HG02678 (cell line): ENCODE measurements around the gene MOV10L1.

Experiments
- ATAC-seq: cut with Tn5 transposase; IDR thresholded peaks from one replicate; pipeline ENCODE4 v1.9.1; 2021; ENCODE audit warnings: mild to moderate bottlenecking, moderate library complexity; ENCODE audit not compliant: unreplicated experiment

The MOV10L1 gene

GRCh38 chr22:50058906-50059880 is 30.6 kb upstream of the MOV10L1 start:
- ATAC-seq, result no peak

GRCh38 chr22:50059881-50060262 is 29.9 kb upstream of the MOV10L1 start:
- no peak for ATAC-seq

DNA sequence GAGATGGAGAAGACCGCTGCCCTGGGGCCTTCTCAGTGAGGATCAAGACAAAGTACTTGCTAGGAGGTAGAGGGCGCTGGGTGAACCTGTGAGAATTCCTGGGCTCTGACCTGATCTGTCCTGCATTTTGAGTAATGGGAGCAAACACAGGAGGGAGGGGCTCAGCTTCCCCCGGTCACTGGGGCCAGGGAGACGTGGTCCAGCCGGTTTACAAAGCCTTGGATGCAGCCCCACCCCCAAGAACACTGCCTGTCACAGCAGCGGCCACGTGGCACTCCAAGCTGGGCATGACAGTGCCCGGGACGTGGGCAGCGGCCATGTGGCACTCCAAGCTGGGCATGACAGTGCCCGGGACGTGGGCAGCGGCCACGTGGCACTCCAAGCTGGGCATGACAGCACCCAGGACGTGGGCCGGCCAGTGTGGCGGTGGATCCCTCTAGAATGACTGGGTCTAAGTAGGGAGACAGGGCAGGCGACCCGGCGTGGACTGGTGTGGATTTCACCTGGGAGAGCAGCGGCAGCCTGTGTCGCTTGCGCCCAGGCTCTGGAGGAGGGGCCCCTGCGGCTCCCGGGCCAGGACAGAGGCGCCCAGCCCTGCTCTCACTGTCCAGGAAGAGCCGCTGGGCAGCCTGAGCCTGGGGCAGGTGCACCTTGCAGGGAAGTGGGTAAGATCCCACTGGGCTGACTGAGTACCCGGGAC is 29.2 kb upstream of the MOV10L1 start:
- no peak for ATAC-seq

DNA sequence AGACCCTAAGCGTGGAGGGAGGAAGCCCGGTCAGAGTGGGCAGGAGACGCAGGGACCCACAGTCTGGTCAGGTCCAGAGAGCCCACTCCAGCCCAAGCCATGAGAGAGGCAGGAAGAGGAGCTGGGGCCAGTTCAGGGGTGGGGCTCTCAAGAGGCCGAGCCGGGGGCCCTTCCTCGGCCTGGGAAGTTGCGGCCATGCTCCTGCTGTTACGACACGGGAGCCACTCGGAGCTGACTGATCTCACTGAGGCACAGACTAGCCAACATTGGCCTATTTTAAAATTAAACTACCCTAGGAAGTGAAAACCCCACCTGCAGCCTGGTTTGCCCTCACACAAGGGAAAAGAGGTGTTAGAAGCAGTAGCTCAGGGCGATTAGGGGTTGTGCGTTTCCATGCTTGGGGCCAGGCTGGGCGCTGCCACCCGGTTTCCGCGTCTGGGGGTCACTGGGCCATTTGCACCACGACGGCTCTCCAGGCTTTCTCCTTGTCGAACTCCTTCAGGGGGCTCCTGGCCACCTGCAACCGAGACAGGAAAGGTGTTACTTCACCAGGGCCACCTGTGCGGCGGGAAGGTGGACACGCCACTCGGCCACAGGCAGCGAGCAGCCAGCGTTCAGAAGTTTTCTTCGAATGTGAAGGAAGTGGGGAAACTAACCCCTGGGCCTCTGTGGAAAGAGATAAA is 28.5 kb upstream of the MOV10L1 start:
- ATAC-seq, result no peak

DNA sequence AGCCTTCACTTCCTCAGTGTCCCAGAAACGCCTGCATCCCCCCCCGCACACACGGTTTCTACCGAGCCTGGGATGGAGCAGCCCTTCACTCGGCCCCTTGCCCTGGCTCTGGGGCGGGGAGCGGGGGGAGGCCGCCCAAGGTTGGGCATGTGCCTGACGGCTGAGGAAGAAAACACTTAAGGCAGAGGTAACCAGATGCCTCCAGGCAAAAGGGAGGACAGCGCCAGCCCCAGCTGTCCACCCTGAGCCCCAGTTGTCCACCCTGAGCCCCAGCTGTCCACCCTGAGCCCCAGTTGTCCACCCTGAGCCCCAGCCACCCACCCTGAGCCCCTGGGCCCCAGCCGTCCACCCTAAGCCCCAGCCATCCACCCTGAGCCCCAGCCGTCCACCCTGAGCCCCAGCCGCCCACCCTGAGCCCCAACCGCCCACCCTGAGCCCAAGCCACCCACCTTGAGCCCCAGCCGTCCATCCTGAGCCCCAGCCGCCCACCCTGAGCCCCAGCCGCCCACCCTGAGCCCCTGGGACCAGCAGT is 27.9 kb upstream of the MOV10L1 start:
- no peak for ATAC-seq

DNA sequence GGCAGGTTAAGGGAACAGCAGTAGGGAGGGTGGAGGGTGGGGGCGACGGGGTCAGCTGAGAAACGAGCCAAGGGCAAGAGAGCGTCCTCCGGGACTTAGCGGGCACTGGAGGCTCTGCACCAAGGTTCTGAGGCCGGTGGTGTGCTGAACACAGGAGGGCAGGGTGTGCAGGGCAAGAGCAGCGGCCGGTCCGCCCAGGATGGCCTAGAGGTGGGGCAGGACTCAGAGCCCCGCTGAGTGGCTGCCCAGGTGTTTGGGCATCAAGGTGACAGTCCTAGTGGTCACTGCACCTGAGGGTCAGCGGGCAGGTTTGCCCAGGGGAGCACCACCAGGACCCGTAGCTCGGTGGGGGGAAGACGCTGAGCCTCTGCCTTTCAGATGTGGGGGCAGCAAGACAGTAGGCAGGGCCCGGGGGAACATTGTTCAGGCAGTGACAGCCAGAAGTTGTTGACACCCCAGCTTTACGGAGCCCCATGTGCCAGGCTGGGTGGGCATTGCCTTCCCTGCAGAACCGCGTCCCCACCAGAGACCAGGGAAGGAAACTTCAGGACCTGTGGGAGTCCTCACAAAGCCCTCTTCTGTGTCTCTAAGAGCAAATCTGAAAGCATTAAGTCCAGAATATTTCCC is 27.2 kb upstream of the MOV10L1 start:
- no peak for ATAC-seq

- no peak for ATAC-seq
Measured at GRCh38 chr22:50063589-50064393, 26.0 kb upstream of the MOV10L1 start.

DNA sequence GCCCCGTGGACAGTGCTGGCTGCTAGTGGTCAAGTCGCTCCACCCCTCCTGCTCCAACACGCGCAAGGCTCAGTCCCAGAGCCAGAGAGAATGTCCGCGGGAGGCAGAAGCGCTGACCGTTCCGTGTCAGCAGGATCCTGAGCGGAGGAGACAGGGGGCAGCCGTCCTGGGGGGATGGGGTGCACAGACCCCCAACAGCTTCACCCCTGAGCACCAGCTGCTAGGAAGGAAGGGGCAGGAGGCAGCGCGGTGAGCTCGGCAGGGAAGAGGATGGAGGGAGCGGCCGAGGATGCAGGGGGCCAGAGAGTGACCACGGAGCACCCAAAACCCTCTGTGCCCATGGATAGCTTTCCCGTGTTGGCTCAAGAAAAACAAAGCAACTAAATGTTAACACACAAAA is 25.4 kb upstream of the MOV10L1 start:
- ATAC-seq, result no peak

DNA sequence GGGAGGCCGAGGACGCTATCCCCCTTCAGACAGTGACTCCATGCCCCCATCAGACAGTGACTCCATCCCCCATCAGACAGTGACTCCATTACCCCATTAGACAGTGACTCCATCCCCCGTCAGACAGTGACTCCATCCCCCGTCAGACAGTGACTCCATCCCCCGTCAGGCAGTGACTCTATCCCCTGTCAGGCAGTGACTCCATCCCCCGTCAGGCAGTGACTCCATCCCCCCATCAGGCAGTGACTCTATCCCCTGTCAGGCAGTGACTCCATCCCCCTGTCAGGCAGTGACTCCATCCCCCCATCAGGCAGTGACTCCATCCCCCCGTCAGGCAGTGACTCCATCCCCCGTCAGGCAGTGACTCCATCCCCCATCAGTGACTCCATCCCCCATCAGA is 22.6 kb upstream of the MOV10L1 start:
- ATAC-seq, result no peak

- ATAC-seq, result no peak
Measured at GRCh38 chr22:50068096-50068495, 21.7 kb upstream of the MOV10L1 start.

GRCh38 chr22:50070366-50070765 is 19.4 kb upstream of the MOV10L1 start:
- no peak for ATAC-seq

GRCh38 chr22:50071432-50072166 is 18.2 kb upstream of the MOV10L1 start:
- no peak for ATAC-seq

DNA sequence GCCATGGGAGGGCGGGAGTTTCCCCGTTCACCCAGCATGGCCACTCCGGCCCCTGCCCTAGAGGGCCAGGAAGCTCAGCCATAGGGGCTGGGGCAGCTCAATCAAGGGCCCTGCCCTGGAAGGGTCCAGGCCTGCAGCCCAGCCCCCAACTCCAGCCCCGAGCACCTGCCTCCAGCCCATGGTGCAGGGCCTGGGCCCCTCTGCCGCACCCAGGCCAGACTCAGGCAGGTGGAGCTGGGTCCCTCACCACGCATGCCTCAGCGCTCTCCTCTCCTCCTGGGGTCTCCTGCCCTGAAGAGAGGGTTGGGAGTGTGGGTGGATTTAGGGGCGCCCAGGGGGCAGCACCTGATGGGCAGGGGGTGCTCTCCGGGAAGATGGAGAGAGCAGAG is 17.6 kb upstream of the MOV10L1 start:
- ATAC-seq, result no peak

DNA sequence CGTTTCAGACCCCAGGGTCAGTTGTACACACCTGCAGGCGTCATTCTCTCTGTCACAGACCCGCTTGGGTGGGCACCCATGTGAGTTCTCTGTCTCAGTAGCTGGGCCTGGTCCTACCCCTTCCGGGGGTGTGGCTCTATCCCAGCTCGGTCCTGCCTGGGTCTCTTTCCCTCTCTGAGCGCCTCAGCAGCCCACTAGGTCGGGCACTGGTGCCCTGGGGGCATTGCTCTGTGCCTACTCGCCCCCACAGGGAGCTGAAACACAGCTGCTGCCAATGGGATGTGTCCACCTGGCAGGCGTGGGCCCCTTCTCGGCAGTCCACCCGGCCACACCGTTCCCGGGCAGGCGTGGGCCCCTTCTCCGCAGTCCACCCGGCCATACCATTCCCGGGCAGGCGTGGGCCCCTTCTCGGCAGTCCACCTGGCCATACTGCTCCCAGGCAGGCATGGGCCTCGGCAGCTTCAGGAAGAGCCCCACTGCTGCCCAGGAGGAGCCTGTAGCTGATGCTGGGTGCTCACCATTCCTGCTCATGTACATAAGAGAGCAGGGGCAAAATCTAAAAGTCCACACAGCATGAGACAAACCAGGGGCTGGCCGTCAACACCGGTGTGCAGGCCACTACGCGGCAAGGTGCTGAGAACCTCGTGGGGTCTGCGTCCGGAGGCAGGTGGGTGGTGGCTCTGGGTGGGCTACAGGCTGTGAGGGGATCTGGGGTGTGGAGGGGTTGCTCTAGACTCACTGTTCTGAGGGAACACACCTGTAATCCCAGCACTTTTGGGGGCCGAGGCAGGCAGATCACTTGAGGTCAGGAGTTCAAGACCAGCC is 16.9 kb upstream of the MOV10L1 start:
- ATAC-seq, result no peak

- ATAC-seq, result no peak
Measured at GRCh38 chr22:50074056-50074455, 15.8 kb upstream of the MOV10L1 start.

GRCh38 chr22:50074551-50075530 is 15.0 kb upstream of the MOV10L1 start:
- no peak for ATAC-seq
